NCI-H82 treated with DMSO at 0.1 percent for 48 hours (cell line): Measurements from ENCODE around the gene AGER.
A peak's percentile ranks its signal among the peaks of the same experiment; 100 is the strongest.
"Not testable (repeated sequence)": the region's sequence is repeated elsewhere in the genome, so short reads cannot be mapped to it uniquely, and the experiment has no call there.

Source experiments
- DNase-seq: peaks from one replicate; lab custom pipeline; 2025; ENCODE audit not compliant: unreplicated experiment; lab: John Stamatoyannopoulos, UW

Gene AGER

GRCh38 chr6:32200711-32201475 is 16.8 kb upstream of the AGER start:
- no peak for DNase-seq

- no peak for DNase-seq
These were observed 14.8 kb upstream of the AGER start for GRCh38 chr6:32198866-32199265.

GRCh38 chr6:32198345-32198696 is 14.3 kb upstream of the AGER start:
- DNase-seq, result no peak

- DNase-seq, result no peak
These were observed 12.9 kb upstream of the AGER start for GRCh38 chr6:32196682-32197616.

- peak; percentile 32 for DNase-seq
These were observed 12.0 kb upstream of the AGER start for GRCh38 chr6:32195902-32196681.

GRCh38 chr6:32195652-32195901 is 11.5 kb upstream of the AGER start:
- peak; percentile 99 for DNase-seq

GRCh38 chr6:32194825-32195651 is 11.0 kb upstream of the AGER start:
- peak; percentile 44 for DNase-seq

- DNase-seq, result no peak
These were observed 10.3 kb upstream of the AGER start for GRCh38 chr6:32194388-32194787.

- not testable (repeated sequence) for DNase-seq
These were observed 9.0 kb upstream of the AGER start for GRCh38 chr6:32193096-32193495.

GRCh38 chr6:32192608-32193039 is 8.6 kb upstream of the AGER start, which contains the start of gene GPSM3:
GPSM3 (minus strand) TSS chr6:32192643; CDS start chr6:32192513, 130 bp downstream.
- no peak for DNase-seq

- DNase-seq, result no peak
These were observed 7.9 kb upstream of the AGER start for GRCh38 chr6:32191696-32192607.

GRCh38 chr6:32190911-32191677 is 7.0 kb upstream of the AGER start:
- DNase-seq, result no peak

- DNase-seq, result peak; percentile 96
These were observed 6.2 kb upstream of the AGER start, which contains the start of gene PBX2 for GRCh38 chr6:32190054-32190851. PBX2 (minus strand) TSS chr6:32190202; CDS start chr6:32189915, 287 bp downstream.

- no peak for DNase-seq
These were observed 5.6 kb upstream of the AGER start for GRCh38 chr6:32189742-32190053.

GRCh38 chr6:32189069-32189741 is 5.2 kb upstream of the AGER start:
- DNase-seq, result no peak

- no peak for DNase-seq
These were observed 4.5 kb upstream of the AGER start for GRCh38 chr6:32188381-32189068.
